Astrocyte of the cerebellum (primary cell): ENCODE measurements around the gene ARHGEF28.

Source experiments
- DNase-seq: peaks from one replicate; pipeline ENCODE4 v3.0.0-alpha.2; 2011; ENCODE audit warnings: low read depth
- H3K4me3 ChIP-seq: 2 replicates; pipeline ENCODE4 v1.5.1; 2011; ENCODE audit warnings: mild to moderate bottlenecking, low read depth, low read length, moderate library complexity
- CTCF ChIP-seq: IDR thresholded peaks from 2 replicates; pipeline ENCODE4 v1.5.1; 2012; ENCODE audit warnings: low read length, low read depth, moderate library complexity, mild to moderate bottlenecking; ENCODE audit errors: missing control alignments
- in situ Hi-C: cut with HindIII; loops from 2 replicates; pipeline ENCODE4 v1.10.0; 2017; ENCODE audit warnings: low sequenced_read_pairs

The ARHGEF28 gene

GRCh38 chr5:73823508-73823925 lies 197.5 kb downstream of the ARHGEF28 start:
- in situ Hi-C loops, result no loop called here
- no peak for DNase-seq
- TF ChIP-seq CTCF, result no peak
- no peak overlapping the region for H3K4me3 ChIP-seq

DNA sequence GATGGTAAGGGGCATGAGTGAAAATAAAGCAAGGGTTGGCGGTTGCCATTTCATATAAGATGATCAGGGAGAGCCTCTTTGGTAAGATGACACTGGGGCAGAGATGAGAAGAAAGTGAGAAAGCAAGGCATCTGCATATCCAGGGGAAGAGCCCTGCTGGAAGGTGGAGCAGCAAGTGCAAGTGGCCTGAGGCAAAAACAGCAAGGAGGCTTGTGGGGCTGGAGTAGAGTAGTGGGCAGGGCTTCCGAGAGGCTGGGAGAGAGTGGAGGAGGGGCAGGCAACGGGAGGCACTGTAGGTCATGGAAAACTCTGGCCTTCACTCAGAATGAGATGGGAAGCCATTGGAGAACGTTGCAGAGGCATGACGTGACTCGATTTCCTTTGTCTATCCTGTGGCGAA lies 199.2 kb downstream of the ARHGEF28 start:
- TF ChIP-seq CTCF, result no peak

DNA sequence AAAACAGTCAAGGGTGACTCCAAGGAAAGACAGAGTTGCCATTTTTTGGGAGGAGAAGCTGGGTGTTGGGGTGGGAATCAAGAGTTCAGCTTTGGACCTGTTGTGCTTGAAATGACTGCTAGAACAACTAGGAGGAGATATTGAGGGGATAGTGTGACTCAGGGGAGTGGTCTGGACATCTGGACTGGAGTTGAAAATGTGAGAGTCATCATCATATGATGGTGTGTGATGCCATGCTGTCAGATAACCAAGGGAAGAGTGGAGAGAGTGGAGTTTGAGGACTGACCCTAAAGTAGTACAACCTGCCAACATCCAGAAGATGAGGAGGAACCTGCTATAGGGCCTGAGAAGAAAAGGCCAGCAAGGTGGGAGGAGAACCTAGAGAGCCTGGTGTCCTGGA lies 199.7 kb downstream of the ARHGEF28 start:
- no peak for DNase-seq
- H3K4me3 ChIP-seq, result no peak overlapping the region
- in situ Hi-C loops, result no loop called here
- TF ChIP-seq CTCF, result no peak

More for the DNA sequence above, 199.2 kb downstream of the ARHGEF28 start:
- H3K4me3 ChIP-seq, result no peak overlapping the region
- in situ Hi-C loops, result no loop called here
- DNase-seq, result no peak

DNA sequence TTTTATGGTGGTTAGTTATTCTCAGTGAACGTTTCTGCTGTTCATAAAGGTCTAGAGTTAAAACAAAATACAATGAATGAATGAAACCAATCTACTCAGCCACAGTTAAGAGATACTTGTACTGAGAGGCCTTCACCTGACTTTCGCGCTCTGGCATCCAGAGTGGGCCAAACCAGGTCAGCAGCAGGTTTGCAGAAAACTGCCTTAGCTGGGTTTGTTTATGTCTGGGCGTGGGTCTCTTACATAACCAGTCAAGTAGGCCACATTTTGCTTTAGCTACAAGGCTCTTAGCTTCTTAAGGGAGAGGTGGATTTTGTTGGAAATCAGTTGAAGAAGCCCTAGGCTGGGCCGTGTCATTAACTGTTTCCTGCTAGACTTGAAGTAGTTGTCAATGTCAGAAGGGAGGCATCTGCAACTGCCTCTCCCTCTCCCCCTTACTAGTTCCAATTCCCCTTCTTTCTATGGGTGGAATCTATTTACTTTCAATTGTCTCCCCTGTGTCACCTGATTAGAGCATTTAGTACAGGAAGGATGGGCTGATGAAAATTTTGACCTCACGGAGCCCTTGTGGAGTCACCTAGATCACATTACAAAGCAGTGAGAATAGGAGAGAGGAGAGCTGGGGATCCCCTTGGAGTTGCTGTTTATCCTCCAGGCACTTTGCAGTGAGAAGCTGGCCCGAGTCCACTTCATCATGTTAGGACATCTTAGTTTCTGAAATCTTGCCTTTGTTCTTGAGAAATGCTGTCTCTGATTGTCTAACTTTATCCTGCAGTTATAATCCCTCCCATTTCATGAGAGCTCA lies 200.5 kb downstream of the ARHGEF28 start:
- H3K4me3 ChIP-seq, result no peak overlapping the region
- DNase-seq, result peak; percentile 49
- TF ChIP-seq CTCF, result no peak
- in situ Hi-C loops, result no loop called here

GRCh38 chr5:73827106-73827450 lies 201.1 kb downstream of the ARHGEF28 start:
- in situ Hi-C loops, result no loop called here
- no peak for TF ChIP-seq CTCF
- no peak overlapping the region for H3K4me3 ChIP-seq
- DNase-seq, result no peak

- no peak overlapping the region for H3K4me3 ChIP-seq
- TF ChIP-seq CTCF, result no peak
- in situ Hi-C loops, result no loop called here
- DNase-seq, result no peak
These were observed 202.5 kb downstream of the ARHGEF28 start for GRCh38 chr5:73828465-73828864.
